Measurements from ENCODE around the gene CNFN. TPM values are rescaled to one million over a fixed set of nuclear protein-coding genes. Genes with fewer than 3 reads are reported as not detected.

Gene CNFN
- total and polyA plus RNA-seq, 10 of the 15 experiments (the other 5 are each of a cell fraction or from before 2014, with no cell fraction given) = 0.60 TPM; not detected in 9

- TF ChIP-seq IRF3 (IDR thresholded peaks at IDR 0.05) = no peak
- TF ChIP-seq REST (IDR thresholded peaks at IDR 0.05; ENCODE audit: low read depth, low read length) = no peak
- TF ChIP-seq STAT1 (conservative IDR thresholded peaks at IDR 0.05) = no peak
- no peak for TF ChIP-seq WRNIP1 (IDR thresholded peaks at IDR 0.05; ENCODE audit: borderline replicate concordance, low read depth, low read length)
- TF ChIP-seq ATF7 (IDR thresholded peaks at IDR 0.05; ENCODE audit: low read depth) = no peak
- TF ChIP-seq CEBPB (IDR thresholded peaks at IDR 0.05; ENCODE audit: borderline replicate concordance in 1 of 2, low read depth in 2 of 2, low read length in 2 of 2) = no peak
Observed at GRCh38 chr19:42366673-42367072, 23.4 kb downstream of the CNFN start (continued).

DNA sequence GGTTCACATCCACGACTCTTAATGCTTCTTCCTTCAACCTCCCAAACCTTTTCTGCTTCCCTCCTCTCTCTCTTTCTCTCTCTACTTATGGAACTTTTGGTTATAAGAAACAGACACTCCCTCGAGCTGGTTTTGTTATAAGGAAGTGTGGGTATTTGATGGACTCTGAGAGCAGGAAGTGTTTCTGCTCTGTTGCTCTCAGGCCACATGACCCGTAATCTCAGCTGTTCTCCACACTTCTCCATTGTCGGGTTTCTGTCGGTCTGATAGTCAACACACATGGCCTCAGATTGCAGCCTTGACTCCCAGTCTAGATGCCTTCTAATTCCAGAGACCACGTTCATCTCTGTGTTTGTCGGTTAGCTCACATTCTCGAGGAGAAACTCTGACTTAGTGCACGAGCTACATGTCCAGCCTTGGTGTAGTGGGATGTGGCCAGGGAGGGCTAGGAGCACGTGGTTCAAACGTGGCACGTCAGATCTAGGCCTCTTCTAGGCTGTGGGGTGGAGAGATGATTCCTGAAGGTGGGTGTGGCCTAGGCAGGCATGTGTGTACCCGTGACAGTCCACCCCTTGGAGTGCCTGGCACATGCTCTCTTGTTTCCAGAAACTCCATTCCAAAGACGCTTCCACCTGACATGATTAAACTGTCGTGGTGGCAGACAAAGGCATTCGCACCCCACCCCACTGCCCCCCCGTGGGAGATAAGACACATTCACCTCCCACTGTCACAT, 26.3 kb downstream of the CNFN start:
- Histone ChIP-seq H3K4me3 (no peak overlapping the region), H3K9ac (ENCODE audit: control insufficient read depth, insufficient read depth, low read length) (no peak overlapping the region), H3K4me1 (ENCODE audit: control insufficient read depth, insufficient read depth, low read length) (peaks cover 4% of the 10 kb centered on the region), H3K27ac (ENCODE audit: control insufficient read depth, insufficient read depth) (no peak overlapping the region), H3K27me3 (replicated peaks in 1 of 2; ENCODE audit: control insufficient read depth in 2 of 2, insufficient read depth in 2 of 2, low read length in 1 of 2) (no peaks in the 10 kb centered on the region), H4K20me1 (ENCODE audit: control insufficient read depth, insufficient read depth) (no peaks in the 10 kb centered on the region), H3K9me3 (replicated peaks; ENCODE audit: control insufficient read depth, insufficient read depth, low read length) (peaks cover 6% of the 10 kb centered on the region; the same call in 1 of the 3 replicates), H2AFZ (ENCODE audit: control insufficient read depth, low read depth, low read length) (peak overlapping the region; percentile 71), H3K36me3 (ENCODE audit: control insufficient read depth in 2 of 2, insufficient read depth in 2 of 2, low read length in 1 of 2) (no peaks in the 10 kb centered on the region; a peak in 1 of 4 replicates), H3K4me2 (ENCODE audit: control insufficient read depth, insufficient read depth) (peak overlapping the region; percentile 15), H3K79me2 (ENCODE audit: control insufficient read depth, insufficient read depth, low read length) (no peaks in the 10 kb centered on the region)
- FAIRE-seq = peak; percentile 80
- ChIA-PET SMC1A (ENCODE audit: uncharacterized antibody, unreplicated experiment) (no interaction called here), CTCF (interaction anchor here (1.8 kb wide), 1 partner anchor 33 kb away, joined by 10 read pairs; no protein-coding TSS in a partner anchor), POLR2A (no interaction called here), RAD21 (ENCODE audit: unreplicated experiment) (no interaction called here)
- 79% methylated on average over 17 of the region's 17 CpGs for WGBS (ENCODE audit: insufficient coverage, insufficient replicate concordance, low lambda C conversion rate, missing lambda C conversion rate)
- in situ Hi-C loops (cut with MboI) (no loop called here), intact Hi-C loops (cut with micrococcal nuclease; ENCODE audit: unreplicated experiment) (no loop called here)
- DNase-seq (ENCODE audit: low read depth, low spot score) = peak; percentile 30
- peak; percentile 50 for ATAC-seq
- no TSS peak for BruUV-seq (replicated peaks)
- peak; percentile 47; the same call in 1 of the 2 replicates for TF ChIP-seq MLLT1 (IDR thresholded peaks at IDR 0.05)
- TF ChIP-seq SPI1 (IDR thresholded peaks at IDR 0.05; ENCODE audit: borderline replicate concordance, insufficient read depth, low read depth, low read length) = peak; percentile 65; the same call in 1 of the 2 replicates
- no peak for TF ChIP-seq MXI1 (IDR thresholded peaks at IDR 0.05; ENCODE audit: low read depth, low read length)
- no peak for TF ChIP-seq SUZ12 (IDR thresholded peaks at IDR 0.05; ENCODE audit: unreplicated experiment)
- no peak for TF ChIP-seq SREBF2 (IDR thresholded peaks at IDR 0.05; ENCODE audit: low read length)
- TF ChIP-seq EGR1 (IDR thresholded peaks at IDR 0.05; ENCODE audit: borderline replicate concordance in 1 of 2, low read depth in 2 of 2, low read length in 2 of 2) = no peak
- TF ChIP-seq STAT3 (IDR thresholded peaks at IDR 0.05; ENCODE audit: low read depth, low read length) = no peak

All from GM12878 (cell line).